ENCODE data around the gene PDP2.

DNA sequence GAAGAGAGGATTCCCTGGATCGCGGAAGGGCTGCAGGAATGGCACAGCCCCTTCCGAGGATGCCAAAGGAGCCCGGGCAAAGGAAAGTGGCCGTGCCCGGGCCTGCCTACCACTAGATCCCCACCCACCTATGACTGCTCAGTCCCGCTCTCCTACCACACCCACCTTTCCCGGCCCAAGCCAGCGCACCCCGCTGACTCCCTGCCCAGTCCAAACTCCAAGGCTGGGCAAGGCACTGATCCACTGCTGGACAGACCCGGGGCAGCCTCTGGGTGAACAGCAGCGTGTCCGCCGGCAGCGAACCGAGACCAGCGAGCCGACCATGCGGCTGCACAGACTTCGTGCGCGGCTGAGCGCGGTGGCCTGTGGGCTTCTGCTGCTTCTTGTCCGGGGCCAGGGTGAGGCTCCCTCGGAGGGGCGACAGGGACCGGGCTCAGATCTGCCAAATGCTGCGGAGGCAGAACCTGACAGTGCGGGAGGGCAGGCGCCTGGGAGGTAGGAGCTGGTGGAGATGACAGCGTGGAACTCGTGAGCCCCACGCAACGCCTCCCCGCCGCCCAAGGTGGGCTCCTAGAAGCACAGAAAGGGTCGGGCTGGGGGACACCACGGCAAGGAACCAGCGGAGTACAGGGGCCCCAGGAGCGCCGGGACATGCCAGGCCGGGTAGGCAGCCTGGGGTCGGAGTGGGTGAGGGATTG is 55.1 kb downstream of the PDP2 start, which contains the start of gene CES2:
- peak; percentile 37 to 64 for TF ChIP-seq POLR2A (IDR thresholded peaks at IDR 0.05)
- TF ChIP-seq, protein P1, sequence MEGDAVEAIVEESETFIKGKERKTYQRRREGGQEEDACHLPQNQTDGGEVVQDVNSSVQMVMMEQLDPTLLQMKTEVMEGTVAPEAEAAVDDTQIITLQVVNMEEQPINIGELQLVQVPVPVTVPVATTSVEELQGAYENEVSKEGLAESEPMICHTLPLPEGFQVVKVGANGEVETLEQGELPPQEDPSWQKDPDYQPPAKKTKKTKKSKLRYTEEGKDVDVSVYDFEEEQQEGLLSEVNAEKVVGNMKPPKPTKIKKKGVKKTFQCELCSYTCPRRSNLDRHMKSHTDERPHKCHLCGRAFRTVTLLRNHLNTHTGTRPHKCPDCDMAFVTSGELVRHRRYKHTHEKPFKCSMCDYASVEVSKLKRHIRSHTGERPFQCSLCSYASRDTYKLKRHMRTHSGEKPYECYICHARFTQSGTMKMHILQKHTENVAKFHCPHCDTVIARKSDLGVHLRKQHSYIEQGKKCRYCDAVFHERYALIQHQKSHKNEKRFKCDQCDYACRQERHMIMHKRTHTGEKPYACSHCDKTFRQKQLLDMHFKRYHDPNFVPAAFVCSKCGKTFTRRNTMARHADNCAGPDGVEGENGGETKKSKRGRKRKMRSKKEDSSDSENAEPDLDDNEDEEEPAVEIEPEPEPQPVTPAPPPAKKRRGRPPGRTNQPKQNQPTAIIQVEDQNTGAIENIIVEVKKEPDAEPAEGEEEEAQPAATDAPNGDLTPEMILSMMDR (IDR thresholded peaks at IDR 0.05 in 4 of 5, conservative IDR thresholded peaks at IDR 0.05 in 1 of 5) = no peak
